ENCODE measurements around the gene NDUFA7.

The NDUFA7 gene

DNA sequence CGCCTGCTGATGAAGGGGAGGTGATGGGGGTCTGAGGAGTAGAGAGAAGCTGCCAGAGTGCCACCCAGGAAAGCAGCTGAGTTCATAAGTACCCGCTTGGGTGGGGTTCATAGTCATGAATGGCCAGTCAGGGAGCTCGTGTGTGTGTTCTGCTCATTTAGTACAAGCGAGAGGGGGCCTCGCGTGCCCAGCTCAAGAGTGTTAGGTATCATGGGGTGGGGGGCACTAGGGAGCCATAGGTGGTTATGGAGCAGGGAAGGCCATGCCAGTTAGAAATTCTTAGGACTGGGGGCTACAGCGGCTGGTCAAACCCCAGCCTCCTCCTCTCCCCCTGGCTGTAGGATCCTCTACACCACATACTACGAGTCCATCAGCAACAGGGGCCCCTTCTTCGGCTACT, 59.8 kb downstream of the NDUFA7 start:
- DNase-seq: no peak

Measured in activated CD4-positive, CD25-positive, alpha-beta regulatory T cell treated with anti-CD3 and anti-CD28 coated beads, Interleukin-2, amount 50 U/mL, for 72 hours (primary cell).